ENCODE results near the gene PCDHA1.
A peak's percentile ranks its signal among the peaks of the same experiment; 100 is the strongest.

GRCh38 chr5:140795259-140795641, 9.3 kb downstream of the PCDHA1 start:
- TF ChIP-seq EZH2 (IDR thresholded peaks at IDR 0.05; ENCODE audit: borderline replicate concordance, low read depth, low read length, severe bottlenecking), result no peak
- TF ChIP-seq, protein P1, sequence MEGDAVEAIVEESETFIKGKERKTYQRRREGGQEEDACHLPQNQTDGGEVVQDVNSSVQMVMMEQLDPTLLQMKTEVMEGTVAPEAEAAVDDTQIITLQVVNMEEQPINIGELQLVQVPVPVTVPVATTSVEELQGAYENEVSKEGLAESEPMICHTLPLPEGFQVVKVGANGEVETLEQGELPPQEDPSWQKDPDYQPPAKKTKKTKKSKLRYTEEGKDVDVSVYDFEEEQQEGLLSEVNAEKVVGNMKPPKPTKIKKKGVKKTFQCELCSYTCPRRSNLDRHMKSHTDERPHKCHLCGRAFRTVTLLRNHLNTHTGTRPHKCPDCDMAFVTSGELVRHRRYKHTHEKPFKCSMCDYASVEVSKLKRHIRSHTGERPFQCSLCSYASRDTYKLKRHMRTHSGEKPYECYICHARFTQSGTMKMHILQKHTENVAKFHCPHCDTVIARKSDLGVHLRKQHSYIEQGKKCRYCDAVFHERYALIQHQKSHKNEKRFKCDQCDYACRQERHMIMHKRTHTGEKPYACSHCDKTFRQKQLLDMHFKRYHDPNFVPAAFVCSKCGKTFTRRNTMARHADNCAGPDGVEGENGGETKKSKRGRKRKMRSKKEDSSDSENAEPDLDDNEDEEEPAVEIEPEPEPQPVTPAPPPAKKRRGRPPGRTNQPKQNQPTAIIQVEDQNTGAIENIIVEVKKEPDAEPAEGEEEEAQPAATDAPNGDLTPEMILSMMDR (IDR thresholded peaks at IDR 0.05; ENCODE audit: borderline replicate concordance, extremely low read depth, low read length, poor library complexity, severe bottlenecking), result peak; percentile 37

Measured in DND-41 (cell line).